ENCODE results near the gene GSX1. TPM values are rescaled to one million over a fixed set of nuclear protein-coding genes. Genes with fewer than 3 reads are reported as not detected.

Gene GSX1
- total RNA-seq, 1 experiment from 2014 or later: not detected

DNA sequence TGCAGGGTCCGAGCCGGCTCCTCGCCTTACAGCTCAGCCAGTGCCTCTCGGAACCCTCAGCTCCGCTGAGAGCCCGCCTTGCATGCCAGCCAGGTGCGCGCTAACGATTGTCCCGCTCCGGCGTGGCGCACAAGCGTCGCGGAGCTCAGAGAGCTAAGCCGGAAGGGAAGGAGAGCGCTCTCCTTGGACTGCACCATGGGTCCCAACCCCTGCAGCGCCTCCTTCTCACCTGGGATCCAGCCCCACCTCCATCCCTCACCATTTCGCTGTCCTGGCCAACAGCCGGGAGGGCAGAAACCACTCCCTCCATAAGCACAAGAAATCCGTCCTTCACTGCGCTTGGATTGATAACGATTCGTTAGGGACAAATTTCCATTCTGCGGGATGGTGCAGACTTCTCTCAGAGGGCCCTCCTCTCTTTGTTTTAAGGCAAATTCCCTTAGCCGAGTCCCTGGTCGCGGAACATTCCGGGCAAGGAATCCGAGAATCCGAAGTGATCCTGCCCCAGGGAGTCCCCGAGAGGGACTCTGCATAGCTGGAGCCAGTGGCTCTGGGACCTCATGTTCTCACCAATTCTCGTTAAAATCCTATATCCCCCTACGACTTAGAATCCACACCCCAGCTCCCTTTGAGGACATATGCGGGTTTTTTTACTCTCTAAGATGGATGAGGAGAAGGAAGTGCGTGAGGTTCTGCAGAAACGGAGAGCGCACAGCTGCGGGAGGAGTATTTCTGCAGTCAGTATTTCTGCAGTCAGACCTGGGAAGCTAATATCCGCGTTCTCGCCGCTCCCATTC lies 2.8 kb downstream of the GSX1 start:
- no peaks in the 10 kb centered on the region for H4K20me1 ChIP-seq (ENCODE audit: insufficient read depth)
- POLR2A ChIA-PET: no interaction called here
- no peak for TF ChIP-seq POLR2AphosphoS5 (IDR thresholded peaks at IDR 0.05; ENCODE audit: low read depth, low read length)
- no peak for TF ChIP-seq SP1 (IDR thresholded peaks at IDR 0.05; ENCODE audit: low read depth)
- no peak for TF ChIP-seq ZFX (IDR thresholded peaks at IDR 0.05)
- no peak for TF ChIP-seq SIN3A (IDR thresholded peaks at IDR 0.05; ENCODE audit: low read depth)
- no peak for TF ChIP-seq ELF1 (IDR thresholded peaks at IDR 0.05; ENCODE audit: borderline replicate concordance, low read depth)
- no peak for TF ChIP-seq JUND (IDR thresholded peaks at IDR 0.05)
- TF ChIP-seq FOSL1 (IDR thresholded peaks at IDR 0.05; ENCODE audit: low read depth): no peak
- TF ChIP-seq EZH2 (IDR thresholded peaks at IDR 0.05): no peak
- H3K9me3 ChIP-seq (ENCODE audit: control insufficient read depth in 1 of 2, insufficient read depth in 1 of 2, low read depth in 1 of 2, low read length in 2 of 2): no peaks in the 10 kb centered on the region
- no peaks in the 10 kb centered on the region for H3K27me3 ChIP-seq (ENCODE audit: insufficient read depth, low read length)
- no peaks in the 10 kb centered on the region for H3K79me2 ChIP-seq (ENCODE audit: insufficient read depth, low read length)
- no peak overlapping the region for H3K27ac ChIP-seq (ENCODE audit: low read depth, low read length)
- CTCF ChIA-PET: no interaction called here
- H2AFZ ChIP-seq (ENCODE audit: low read depth, low read length, poor library complexity, severe bottlenecking): no peak overlapping the region
- no TSS peak for BruUV-seq (replicated peaks)
- H3K36me3 ChIP-seq (ENCODE audit: control insufficient read depth in 1 of 2, insufficient read depth in 2 of 2, low read length in 2 of 2): no peaks in the 10 kb centered on the region
- no peaks in the 10 kb centered on the region for H3K4me1 ChIP-seq (ENCODE audit: control insufficient read depth in 1 of 2, insufficient read depth in 2 of 2, low read length in 2 of 2)
- no peak overlapping the region for H3K4me2 ChIP-seq (ENCODE audit: low read length)
- no peak overlapping the region for H3K9ac ChIP-seq (ENCODE audit: low read length)
- RAD21 ChIA-PET (ENCODE audit: low non-redundant PET in 1 of 2, low total read pairs in 2 of 2, uncharacterized antibody in 2 of 2, unreplicated experiment in 2 of 2): no interaction called here
- intact Hi-C loops (cut with micrococcal nuclease): no loop called here
- H3K4me3 ChIP-seq (replicated peaks in 1 of 2; ENCODE audit: low read depth in 1 of 2, low read length in 2 of 2): no peak overlapping the region
- H3K9me2 ChIP-seq (ENCODE audit: insufficient read depth): no peaks in the 10 kb centered on the region
- ATAC-seq (no peak), DNase-seq (ENCODE audit: low read depth, low spot score) (no peak)

DNA sequence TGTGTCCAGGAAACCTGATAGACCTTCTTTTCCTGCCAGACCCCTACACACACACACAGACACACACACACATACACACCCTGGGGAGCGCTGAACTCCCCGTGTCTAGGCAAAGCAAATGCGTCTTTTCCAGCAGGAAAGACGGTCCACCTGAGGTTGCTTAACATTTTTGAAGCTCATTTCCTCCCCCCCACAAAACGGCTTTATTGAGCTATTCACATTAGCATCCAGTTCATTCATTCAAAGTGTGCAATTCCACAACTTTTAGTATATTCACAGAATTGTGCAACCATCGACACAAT lies 3.4 kb downstream of the GSX1 start:
- H3K9me3 ChIP-seq (ENCODE audit: control insufficient read depth in 1 of 2, insufficient read depth in 1 of 2, low read depth in 1 of 2, low read length in 2 of 2): no peaks in the 10 kb centered on the region
- no peaks in the 10 kb centered on the region for H4K20me1 ChIP-seq (ENCODE audit: insufficient read depth)
- BruUV-seq (replicated peaks): no TSS peak
- ChIA-PET POLR2A (no interaction called here), RAD21 (ENCODE audit: low non-redundant PET in 1 of 2, low total read pairs in 2 of 2, uncharacterized antibody in 2 of 2, unreplicated experiment in 2 of 2) (no interaction called here), CTCF (no interaction called here)
- ATAC-seq (no peak), DNase-seq (ENCODE audit: low read depth, low spot score) (no peak)
- no peaks in the 10 kb centered on the region for H3K79me2 ChIP-seq (ENCODE audit: insufficient read depth, low read length)
- H2AFZ ChIP-seq (ENCODE audit: low read depth, low read length, poor library complexity, severe bottlenecking): no peak overlapping the region
- H3K27ac ChIP-seq (ENCODE audit: low read depth, low read length): no peak overlapping the region
- intact Hi-C loops (cut with micrococcal nuclease): no loop called here
- no peak overlapping the region for H3K9ac ChIP-seq (ENCODE audit: low read length)
- no peaks in the 10 kb centered on the region for H3K36me3 ChIP-seq (ENCODE audit: control insufficient read depth in 1 of 2, insufficient read depth in 2 of 2, low read length in 2 of 2)
- H3K9me2 ChIP-seq (ENCODE audit: insufficient read depth): no peaks in the 10 kb centered on the region
- H3K4me2 ChIP-seq (ENCODE audit: low read length): no peak overlapping the region
- no peaks in the 10 kb centered on the region for H3K4me1 ChIP-seq (ENCODE audit: control insufficient read depth in 1 of 2, insufficient read depth in 2 of 2, low read length in 2 of 2)
- no peak overlapping the region for H3K4me3 ChIP-seq (replicated peaks in 1 of 2; ENCODE audit: low read depth in 1 of 2, low read length in 2 of 2)
- no peaks in the 10 kb centered on the region for H3K27me3 ChIP-seq (ENCODE audit: insufficient read depth, low read length)
- no peak for TF ChIP-seq ELF1 (IDR thresholded peaks at IDR 0.05; ENCODE audit: borderline replicate concordance, low read depth)
- TF ChIP-seq, protein P1, sequence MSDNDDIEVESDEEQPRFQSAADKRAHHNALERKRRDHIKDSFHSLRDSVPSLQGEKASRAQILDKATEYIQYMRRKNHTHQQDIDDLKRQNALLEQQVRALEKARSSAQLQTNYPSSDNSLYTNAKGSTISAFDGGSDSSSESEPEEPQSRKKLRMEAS (IDR thresholded peaks at IDR 0.05): no peak
- no peak for TF ChIP-seq SRF (IDR thresholded peaks at IDR 0.05; ENCODE audit: low read depth)
- no peak for TF ChIP-seq CBX3 (IDR thresholded peaks at IDR 0.05; ENCODE audit: low read depth)
- TF ChIP-seq, protein P2, sequence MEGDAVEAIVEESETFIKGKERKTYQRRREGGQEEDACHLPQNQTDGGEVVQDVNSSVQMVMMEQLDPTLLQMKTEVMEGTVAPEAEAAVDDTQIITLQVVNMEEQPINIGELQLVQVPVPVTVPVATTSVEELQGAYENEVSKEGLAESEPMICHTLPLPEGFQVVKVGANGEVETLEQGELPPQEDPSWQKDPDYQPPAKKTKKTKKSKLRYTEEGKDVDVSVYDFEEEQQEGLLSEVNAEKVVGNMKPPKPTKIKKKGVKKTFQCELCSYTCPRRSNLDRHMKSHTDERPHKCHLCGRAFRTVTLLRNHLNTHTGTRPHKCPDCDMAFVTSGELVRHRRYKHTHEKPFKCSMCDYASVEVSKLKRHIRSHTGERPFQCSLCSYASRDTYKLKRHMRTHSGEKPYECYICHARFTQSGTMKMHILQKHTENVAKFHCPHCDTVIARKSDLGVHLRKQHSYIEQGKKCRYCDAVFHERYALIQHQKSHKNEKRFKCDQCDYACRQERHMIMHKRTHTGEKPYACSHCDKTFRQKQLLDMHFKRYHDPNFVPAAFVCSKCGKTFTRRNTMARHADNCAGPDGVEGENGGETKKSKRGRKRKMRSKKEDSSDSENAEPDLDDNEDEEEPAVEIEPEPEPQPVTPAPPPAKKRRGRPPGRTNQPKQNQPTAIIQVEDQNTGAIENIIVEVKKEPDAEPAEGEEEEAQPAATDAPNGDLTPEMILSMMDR (IDR thresholded peaks at IDR 0.05 in 2 of 3, conservative IDR thresholded peaks at IDR 0.05 in 1 of 3; ENCODE audit: borderline replicate concordance in 1 of 3, insufficient read depth in 1 of 3, low read depth in 2 of 3, low read length in 2 of 3): no peak
- no peak for TF ChIP-seq SIN3A (IDR thresholded peaks at IDR 0.05; ENCODE audit: low read depth)
- no peak for TF ChIP-seq POLR2AphosphoS5 (IDR thresholded peaks at IDR 0.05; ENCODE audit: low read depth, low read length)
- TF ChIP-seq YY1 (IDR thresholded peaks at IDR 0.05; ENCODE audit: extremely low read depth, insufficient replicate concordance, low read depth, low read length): no peak
- TF ChIP-seq EGR1 (IDR thresholded peaks at IDR 0.05; ENCODE audit: low read depth): no peak
- no peak for TF ChIP-seq TCF7L2 (IDR thresholded peaks at IDR 0.05; ENCODE audit: borderline replicate concordance, extremely low read depth, insufficient read depth, insufficient read length)
- no peak for TF ChIP-seq SP1 (IDR thresholded peaks at IDR 0.05; ENCODE audit: low read depth)
- TF ChIP-seq, protein P3, sequence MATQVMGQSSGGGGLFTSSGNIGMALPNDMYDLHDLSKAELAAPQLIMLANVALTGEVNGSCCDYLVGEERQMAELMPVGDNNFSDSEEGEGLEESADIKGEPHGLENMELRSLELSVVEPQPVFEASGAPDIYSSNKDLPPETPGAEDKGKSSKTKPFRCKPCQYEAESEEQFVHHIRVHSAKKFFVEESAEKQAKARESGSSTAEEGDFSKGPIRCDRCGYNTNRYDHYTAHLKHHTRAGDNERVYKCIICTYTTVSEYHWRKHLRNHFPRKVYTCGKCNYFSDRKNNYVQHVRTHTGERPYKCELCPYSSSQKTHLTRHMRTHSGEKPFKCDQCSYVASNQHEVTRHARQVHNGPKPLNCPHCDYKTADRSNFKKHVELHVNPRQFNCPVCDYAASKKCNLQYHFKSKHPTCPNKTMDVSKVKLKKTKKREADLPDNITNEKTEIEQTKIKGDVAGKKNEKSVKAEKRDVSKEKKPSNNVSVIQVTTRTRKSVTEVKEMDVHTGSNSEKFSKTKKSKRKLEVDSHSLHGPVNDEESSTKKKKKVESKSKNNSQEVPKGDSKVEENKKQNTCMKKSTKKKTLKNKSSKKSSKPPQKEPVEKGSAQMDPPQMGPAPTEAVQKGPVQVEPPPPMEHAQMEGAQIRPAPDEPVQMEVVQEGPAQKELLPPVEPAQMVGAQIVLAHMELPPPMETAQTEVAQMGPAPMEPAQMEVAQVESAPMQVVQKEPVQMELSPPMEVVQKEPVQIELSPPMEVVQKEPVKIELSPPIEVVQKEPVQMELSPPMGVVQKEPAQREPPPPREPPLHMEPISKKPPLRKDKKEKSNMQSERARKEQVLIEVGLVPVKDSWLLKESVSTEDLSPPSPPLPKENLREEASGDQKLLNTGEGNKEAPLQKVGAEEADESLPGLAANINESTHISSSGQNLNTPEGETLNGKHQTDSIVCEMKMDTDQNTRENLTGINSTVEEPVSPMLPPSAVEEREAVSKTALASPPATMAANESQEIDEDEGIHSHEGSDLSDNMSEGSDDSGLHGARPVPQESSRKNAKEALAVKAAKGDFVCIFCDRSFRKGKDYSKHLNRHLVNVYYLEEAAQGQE (IDR thresholded peaks at IDR 0.05; ENCODE audit: low read depth): no peak
- no peak for TF ChIP-seq FOSL1 (IDR thresholded peaks at IDR 0.05; ENCODE audit: low read depth)
